GM12878 (cell line): ENCODE data around the gene PLPP3. TPM values are rescaled to one million over a fixed set of nuclear protein-coding genes. Genes with fewer than 3 reads are reported as not detected.

Source experiments
- ATAC-seq: fragments of 200-7000 bp; cut with Tn5 transposase; 3 replicates; pipeline ENCODE4 v1.9.1; 2020; ENCODE audit warnings: mild to moderate bottlenecking, moderate library complexity
- BruUV-seq: library from RNA; stranded (reverse); fragments of 400-500 nt; replicated peaks from 2 replicates; lab custom pipeline; 2021; lab: Mats Ljungman, UMichigan
- CTCF ChIA-PET: fragments of 300-600 bp; sonication (Branson Sonifier 250); formaldehyde crosslinking; extraction: SDS; loops from one replicate; lab custom pipeline; 2021; ENCODE audit warnings: inconsistent platforms; lab: Yijun Ruan, JAX
- POLR2A ChIA-PET: fragments of 350-600 bp; formaldehyde crosslinking; extraction: SDS; loops from one replicate; lab custom pipeline; 2021; ENCODE audit warnings: inconsistent platforms; lab: Charles Lee
- RAD21 ChIA-PET: fragments of 300-600 bp; sonication (Branson Sonifier 250); formaldehyde crosslinking; loops from one replicate; lab custom pipeline; 2023; ENCODE audit warnings: antibody characterized with exemption; ENCODE audit not compliant: unreplicated experiment; lab: Charles Lee
- SMC1A ChIA-PET: fragments of 300-600 bp; sonication (Branson Sonifier 250); formaldehyde crosslinking; loops from one replicate; lab custom pipeline; 2023; ENCODE audit not compliant: unreplicated experiment, uncharacterized antibody; lab: Charles Lee
- DNase-seq: peaks from one replicate; pipeline ENCODE4 v3.0.0-alpha.2; 2011; ENCODE audit warnings: low read depth, low spot score
- FAIRE-seq: peaks from 3 replicates; lab custom pipeline; 2011; peaks lifted over from hg19 to GRCh38; lab: Jason Lieb, UNC
- H2AFZ ChIP-seq: 2 replicates; pipeline ENCODE4 v1.6.0; 2011; ENCODE audit warnings: low read depth, low read length, control low read depth; ENCODE audit not compliant: control insufficient read depth
- H3K27ac ChIP-seq: 2 replicates; pipeline ENCODE4 v1.5.1; 2011; ENCODE audit warnings: control low read depth; ENCODE audit not compliant: control insufficient read depth, insufficient read depth
- H3K27me3 ChIP-seq, 2 experiments: replicated peaks in 1 of 2; 2 replicates each; pipeline versions ENCODE4 v1.6.0 to v1.6.1; 2011; ENCODE audit warnings: low read length in 1 of 2; ENCODE audit not compliant: control insufficient read depth in 2 of 2, insufficient read depth in 2 of 2
- H3K36me3 ChIP-seq, 2 experiments: 2 replicates each; pipeline ENCODE4 v1.5.1; 2011; ENCODE audit warnings: low read length in 1 of 2; ENCODE audit not compliant: control insufficient read depth in 2 of 2, insufficient read depth in 2 of 2
- H3K4me1 ChIP-seq: 2 replicates; pipeline ENCODE4 v1.6.1; 2011; ENCODE audit warnings: mild to moderate bottlenecking, low read length, moderate library complexity, mixed read lengths; ENCODE audit not compliant: control insufficient read depth, insufficient read depth
- H3K4me2 ChIP-seq: 2 replicates; pipeline ENCODE4 v1.6.0; 2011; ENCODE audit warnings: control low read depth; ENCODE audit not compliant: control insufficient read depth, insufficient read depth
- H3K4me3 ChIP-seq: fragments of 200-600 bp; sonication (generic); 2 replicates; pipeline ENCODE4 v1.5.1; 2016
- H3K79me2 ChIP-seq: 2 replicates; pipeline ENCODE4 v1.6.0; 2011; ENCODE audit warnings: low read length; ENCODE audit not compliant: control insufficient read depth, insufficient read depth
- H3K9ac ChIP-seq: 2 replicates; pipeline ENCODE4 v1.8.0; 2011; ENCODE audit warnings: low read length, control low read depth, mixed read lengths; ENCODE audit not compliant: control insufficient read depth, insufficient read depth
- H3K9me3 ChIP-seq: replicated peaks from 3 replicates; pipeline ENCODE4 v1.5.1; 2011; ENCODE audit warnings: mild to moderate bottlenecking, low read length; ENCODE audit not compliant: control insufficient read depth, insufficient read depth
- H4K20me1 ChIP-seq: 2 replicates; pipeline ENCODE4 v1.6.0; 2011; ENCODE audit not compliant: control insufficient read depth, insufficient read depth
- BHLHE40 ChIP-seq, 2 experiments: fragments of 450-650 bp in 1 of 2; IDR thresholded peaks; 2 replicates each; pipeline ENCODE4 v1.6.1; 2011 to 2017; ENCODE audit warnings: low read depth in 2 of 2, borderline replicate concordance in 1 of 2, improper control_type of control experiment in 1 of 2, low read length in 1 of 2, mild to moderate bottlenecking in 1 of 2
- MTA2 ChIP-seq: fragments of 450-650 bp; IDR thresholded peaks from 2 replicates; pipeline ENCODE4 v1.6.1; 2016; ENCODE audit warnings: low read depth, mild to moderate bottlenecking, moderate library complexity
- MXI1 ChIP-seq: fragments of 150-350 bp; IDR thresholded peaks from 2 replicates; pipeline ENCODE4 v1.6.1; 2011; ENCODE audit warnings: low read depth, mild to moderate bottlenecking, inconsistent platforms, low read length, improper control_type of control experiment
- NFIC ChIP-seq: IDR thresholded peaks from 2 replicates; pipeline ENCODE4 v1.6.1; 2012; ENCODE audit warnings: low read depth, mild to moderate bottlenecking, inconsistent platforms, low read length, moderate library complexity
- SIN3A ChIP-seq: IDR thresholded peaks from 2 replicates; pipeline ENCODE4 v1.6.1; 2012; ENCODE audit warnings: low read depth, low read length, improper control_type of control experiment
- SMC3 ChIP-seq: IDR thresholded peaks from 2 replicates; pipeline ENCODE4 v1.6.1; 2011; ENCODE audit warnings: low read length, improper control_type of control experiment, borderline replicate concordance
- TCF3 ChIP-seq: IDR thresholded peaks from 2 replicates; pipeline ENCODE4 v1.6.1; 2012; ENCODE audit warnings: low read depth, mild to moderate bottlenecking, low read length, borderline replicate concordance; ENCODE audit not compliant: insufficient read depth
- WGBS: methylation state at CpG from one replicate; pipeline ENCODE4 v1.1.6; 2016; ENCODE audit warnings: low lambda C conversion rate; ENCODE audit not compliant: insufficient replicate concordance, insufficient coverage; ENCODE audit errors: missing lambda C conversion rate; 5-methylcytosine and 5-hydroxymethylcytosine counted together
- in situ Hi-C: fragments of 300-500 bp; cut with MboI; formaldehyde crosslinking; loops from 9 replicates; pipeline ENCODE4 v1.14.3; 2018; ENCODE audit warnings: mixed read lengths
- intact Hi-C: fragments of 100-400 bp; cut with micrococcal nuclease; formaldehyde crosslinking; loops from one replicate; pipeline ENCODE4 v1.14.2; 2022; ENCODE audit not compliant: unreplicated experiment
- polyA plus RNA-seq, 11 experiments: library from polyadenylated mRNA; depleted of rRNA in 4 of 11; unstranded in 6 of 11; stranded (reverse) in 5 of 11; fragments of >200 nt; fragmentation: Nextera tagmentation in 4 of 11; fragmentation: Illumina TruSeq in 1 of 11; extraction: Ambion mirVana in 4 of 11; extraction: Trizol in 1 of 11; gene quantifications; 1 replicate in 1 of 11; 2 replicates in 10 of 11; pipeline versions ENCODE4 v1.2.1 to v1.2.3, GENCODE V29; 2011 to 2016; ENCODE audit warnings: inconsistent platforms in 2 of 11, missing spikeins in 2 of 11, low read depth in 1 of 11
- total RNA-seq, 4 experiments: library from RNA; depleted of rRNA in 3 of 4; stranded (reverse); fragments of >200 nt in 3 of 4; fragmentation: Illumina TruSeq in 1 of 4; extraction: Trizol in 1 of 4; gene quantifications; 2 replicates each; pipeline versions ENCODE4 v1.2.1 to v1.2.3, GENCODE V29; 2013 to 2021

The PLPP3 gene
- total and polyA plus RNA-seq, 10 of the 15 experiments (the other 5 are each of a cell fraction or from before 2014, with no cell fraction given) = 6.4 to 26.8 (median 9.5) TPM

DNA sequence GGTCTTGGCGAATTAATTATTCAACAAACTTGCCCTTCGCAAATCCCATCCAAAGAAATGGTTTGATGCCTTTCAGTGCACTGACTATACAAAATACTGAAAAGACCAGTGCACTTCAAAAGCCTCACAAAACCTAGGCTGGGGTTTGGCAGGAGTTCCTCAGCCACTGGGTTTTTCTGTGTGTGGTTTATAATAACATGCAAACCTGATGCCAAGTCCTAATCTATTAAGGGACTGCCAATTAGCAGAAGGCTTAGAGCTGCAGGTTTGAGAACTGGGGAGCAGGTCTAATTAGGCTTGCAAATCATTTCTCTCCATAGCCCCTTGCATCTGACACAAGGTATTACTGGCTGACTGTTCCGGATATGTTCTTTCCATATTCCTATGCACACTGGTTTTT, 27.7 kb downstream of the PLPP3 start:
- RAD21 ChIA-PET = interaction anchor here (1.4 to 12.7 kb wide), 4 partner anchors 10 to 24 kb away, joined by 3 to 87 read pairs (median 6); no protein-coding TSS in a partner anchor
- no peaks in the 10 kb centered on the region for H3K4me1 ChIP-seq
- intact Hi-C loops = no loop called here
- FAIRE-seq (no peak), ATAC-seq (peak; percentile 49), DNase-seq (no peak)
- BruUV-seq = no TSS peak
- in situ Hi-C loops = no loop called here
- H2AFZ ChIP-seq = no peak overlapping the region
- 67% methylated on average over 3 of the region's 3 CpGs for WGBS
- no peak overlapping the region for H3K4me3 ChIP-seq
- H3K79me2 ChIP-seq = no peaks in the 10 kb centered on the region
- H3K36me3 ChIP-seq = no peaks in the 10 kb centered on the region
- POLR2A ChIA-PET = interaction anchor here (1.8 to 2.5 kb wide), 2 partner anchors 9 to 13 kb away, joined by 9 to 13 read pairs; no protein-coding TSS in a partner anchor
- no peaks in the 10 kb centered on the region for H3K9me3 ChIP-seq
- no peaks in the 10 kb centered on the region for H4K20me1 ChIP-seq
- no peak for TF ChIP-seq MXI1
- peak in 1 of 2 experiments; percentile 10; a peak in 1 of 4 replicates for TF ChIP-seq BHLHE40 (IDR thresholded peaks at IDR 0.05; ENCODE audit: borderline replicate concordance in 1 of 2, low read depth in 2 of 2, low read length in 1 of 2)
- TF ChIP-seq MTA2 = peak; percentile 87
- no peak for TF ChIP-seq TCF3
- TF ChIP-seq SIN3A = no peak
- SMC1A ChIA-PET = interaction anchor here (1.6 to 25.4 kb wide), 6 partner anchors 10 to 72 kb away, joined by 6 to 342 read pairs (median 52); partner anchors contain the start of gene PLPP3
- no peak overlapping the region for H3K4me2 ChIP-seq
- no peak overlapping the region for H3K9ac ChIP-seq
- no peak overlapping the region for H3K27ac ChIP-seq
- CTCF ChIA-PET = interaction anchor here (1.4 to 2.5 kb wide), 3 partner anchors 9 to 25 kb away, joined by 5 to 9 read pairs (median 7); no protein-coding TSS in a partner anchor
- H3K27me3 ChIP-seq = no peaks in the 10 kb centered on the region

GRCh38 chr1:56550859-56551188, 28.5 kb downstream of the PLPP3 start:
- Histone ChIP-seq H3K9ac (no peak overlapping the region), H3K9me3 (no peaks in the 10 kb centered on the region), H3K27me3 (no peaks in the 10 kb centered on the region), H2AFZ (no peak overlapping the region), H4K20me1 (no peaks in the 10 kb centered on the region), H3K4me2 (no peak overlapping the region), H3K4me3 (no peak overlapping the region), H3K27ac (no peak overlapping the region), H3K36me3 (no peaks in the 10 kb centered on the region), H3K79me2 (no peaks in the 10 kb centered on the region), H3K4me1 (no peaks in the 10 kb centered on the region)
- ATAC-seq (no peak), FAIRE-seq (no peak), DNase-seq (no peak)
- in situ Hi-C loops = no loop called here
- TF ChIP-seq NFIC (no peak), SMC3 (no peak)
- CTCF ChIA-PET = interaction anchor here (0.6 to 1.9 kb wide), 5 partner anchors 11 to 26 kb away, joined by 3 to 7 read pairs (median 3); no protein-coding TSS in a partner anchor
- intact Hi-C loops = no loop called here
- no TSS peak for BruUV-seq
- 41% methylated on average over 4 of the region's 4 CpGs for WGBS
- RAD21 ChIA-PET = interaction anchor here (1.3 to 12.7 kb wide), 5 partner anchors 10 to 80 kb away, joined by 3 to 87 read pairs (median 8); no protein-coding TSS in a partner anchor
- SMC1A ChIA-PET = interaction anchor here (1.3 to 25.4 kb wide), 5 partner anchors 11 to 36 kb away, joined by 4 to 342 read pairs (median 96); partner anchors contain the start of gene PLPP3
- POLR2A ChIA-PET = interaction anchor here (0.6 to 2.5 kb wide), 3 partner anchors 10 to 27 kb away, joined by 3 to 9 read pairs (median 5); no protein-coding TSS in a partner anchor
